ENCODE measurements around the gene OS9.

DNA sequence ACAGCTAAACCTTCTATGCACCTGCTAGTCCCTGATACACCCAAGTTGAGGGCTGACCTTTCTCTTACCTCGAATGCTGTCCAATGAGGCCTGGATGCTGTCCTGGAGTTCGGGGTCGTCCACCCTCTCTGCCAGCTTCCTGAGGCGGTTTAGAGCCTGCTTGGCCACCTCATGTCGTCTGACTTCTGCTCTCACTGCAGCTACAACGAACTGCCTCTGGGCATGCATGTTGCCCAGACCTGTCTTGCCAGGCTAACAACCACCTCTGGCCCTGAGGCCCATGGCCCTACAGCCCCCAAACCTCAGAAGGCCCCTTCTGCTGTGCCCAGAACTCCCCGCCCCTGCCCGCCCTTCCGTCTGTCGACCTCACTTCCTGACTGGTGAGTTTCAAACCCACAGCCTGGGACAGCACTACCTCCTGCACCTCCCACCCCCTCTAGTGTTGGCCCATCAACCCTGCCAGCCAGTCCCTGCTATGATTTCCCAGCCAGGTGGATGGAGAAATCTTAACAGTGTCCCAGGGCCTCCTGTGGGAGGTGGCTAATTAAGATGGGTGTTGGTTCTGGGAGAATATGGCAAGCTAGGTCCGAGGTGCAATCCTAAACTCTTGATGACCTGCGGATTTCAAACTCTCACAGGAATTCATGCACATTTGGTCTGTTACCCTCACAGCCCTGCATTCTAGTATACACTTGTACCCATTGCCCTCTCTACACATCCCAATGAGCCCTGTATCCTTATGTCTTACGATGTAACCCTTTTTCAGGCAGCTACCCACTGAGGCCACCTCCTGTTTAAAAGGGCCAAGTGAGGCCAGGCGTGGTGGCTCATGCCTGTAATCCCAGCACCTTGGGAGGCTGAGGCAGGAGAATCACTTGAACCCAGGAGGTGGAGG lies 48.2 kb downstream of the OS9 start:
- TF ChIP-seq, protein P1, sequence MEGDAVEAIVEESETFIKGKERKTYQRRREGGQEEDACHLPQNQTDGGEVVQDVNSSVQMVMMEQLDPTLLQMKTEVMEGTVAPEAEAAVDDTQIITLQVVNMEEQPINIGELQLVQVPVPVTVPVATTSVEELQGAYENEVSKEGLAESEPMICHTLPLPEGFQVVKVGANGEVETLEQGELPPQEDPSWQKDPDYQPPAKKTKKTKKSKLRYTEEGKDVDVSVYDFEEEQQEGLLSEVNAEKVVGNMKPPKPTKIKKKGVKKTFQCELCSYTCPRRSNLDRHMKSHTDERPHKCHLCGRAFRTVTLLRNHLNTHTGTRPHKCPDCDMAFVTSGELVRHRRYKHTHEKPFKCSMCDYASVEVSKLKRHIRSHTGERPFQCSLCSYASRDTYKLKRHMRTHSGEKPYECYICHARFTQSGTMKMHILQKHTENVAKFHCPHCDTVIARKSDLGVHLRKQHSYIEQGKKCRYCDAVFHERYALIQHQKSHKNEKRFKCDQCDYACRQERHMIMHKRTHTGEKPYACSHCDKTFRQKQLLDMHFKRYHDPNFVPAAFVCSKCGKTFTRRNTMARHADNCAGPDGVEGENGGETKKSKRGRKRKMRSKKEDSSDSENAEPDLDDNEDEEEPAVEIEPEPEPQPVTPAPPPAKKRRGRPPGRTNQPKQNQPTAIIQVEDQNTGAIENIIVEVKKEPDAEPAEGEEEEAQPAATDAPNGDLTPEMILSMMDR (IDR thresholded peaks at IDR 0.05): no peak; the same call in 1 of the 2 replicates
- TF ChIP-seq SIN3A (IDR thresholded peaks at IDR 0.05; ENCODE audit: borderline replicate concordance, insufficient read depth, low read depth, low read length) (no peak), POLR2AphosphoS5 (IDR thresholded peaks at IDR 0.05; ENCODE audit: low read depth, low read length) (no peak), TCF7L2 (IDR thresholded peaks at IDR 0.05; ENCODE audit: low read depth, low read length) (no peak)
- TF ChIP-seq, protein P2, sequence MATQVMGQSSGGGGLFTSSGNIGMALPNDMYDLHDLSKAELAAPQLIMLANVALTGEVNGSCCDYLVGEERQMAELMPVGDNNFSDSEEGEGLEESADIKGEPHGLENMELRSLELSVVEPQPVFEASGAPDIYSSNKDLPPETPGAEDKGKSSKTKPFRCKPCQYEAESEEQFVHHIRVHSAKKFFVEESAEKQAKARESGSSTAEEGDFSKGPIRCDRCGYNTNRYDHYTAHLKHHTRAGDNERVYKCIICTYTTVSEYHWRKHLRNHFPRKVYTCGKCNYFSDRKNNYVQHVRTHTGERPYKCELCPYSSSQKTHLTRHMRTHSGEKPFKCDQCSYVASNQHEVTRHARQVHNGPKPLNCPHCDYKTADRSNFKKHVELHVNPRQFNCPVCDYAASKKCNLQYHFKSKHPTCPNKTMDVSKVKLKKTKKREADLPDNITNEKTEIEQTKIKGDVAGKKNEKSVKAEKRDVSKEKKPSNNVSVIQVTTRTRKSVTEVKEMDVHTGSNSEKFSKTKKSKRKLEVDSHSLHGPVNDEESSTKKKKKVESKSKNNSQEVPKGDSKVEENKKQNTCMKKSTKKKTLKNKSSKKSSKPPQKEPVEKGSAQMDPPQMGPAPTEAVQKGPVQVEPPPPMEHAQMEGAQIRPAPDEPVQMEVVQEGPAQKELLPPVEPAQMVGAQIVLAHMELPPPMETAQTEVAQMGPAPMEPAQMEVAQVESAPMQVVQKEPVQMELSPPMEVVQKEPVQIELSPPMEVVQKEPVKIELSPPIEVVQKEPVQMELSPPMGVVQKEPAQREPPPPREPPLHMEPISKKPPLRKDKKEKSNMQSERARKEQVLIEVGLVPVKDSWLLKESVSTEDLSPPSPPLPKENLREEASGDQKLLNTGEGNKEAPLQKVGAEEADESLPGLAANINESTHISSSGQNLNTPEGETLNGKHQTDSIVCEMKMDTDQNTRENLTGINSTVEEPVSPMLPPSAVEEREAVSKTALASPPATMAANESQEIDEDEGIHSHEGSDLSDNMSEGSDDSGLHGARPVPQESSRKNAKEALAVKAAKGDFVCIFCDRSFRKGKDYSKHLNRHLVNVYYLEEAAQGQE (IDR thresholded peaks at IDR 0.05; ENCODE audit: insufficient read depth in 1 of 2, low read depth in 2 of 2, low read length in 1 of 2): no peak
